ENCODE results near the gene TRPV6. TPM values are rescaled to one million over a fixed set of nuclear protein-coding genes. Genes with fewer than 3 reads are reported as not detected.

TRPV6 gene
- total and polyA plus RNA-seq, 2 of the 4 experiments (the other 2 are of a cell fraction): 0.03 TPM; not detected in 1

DNA sequence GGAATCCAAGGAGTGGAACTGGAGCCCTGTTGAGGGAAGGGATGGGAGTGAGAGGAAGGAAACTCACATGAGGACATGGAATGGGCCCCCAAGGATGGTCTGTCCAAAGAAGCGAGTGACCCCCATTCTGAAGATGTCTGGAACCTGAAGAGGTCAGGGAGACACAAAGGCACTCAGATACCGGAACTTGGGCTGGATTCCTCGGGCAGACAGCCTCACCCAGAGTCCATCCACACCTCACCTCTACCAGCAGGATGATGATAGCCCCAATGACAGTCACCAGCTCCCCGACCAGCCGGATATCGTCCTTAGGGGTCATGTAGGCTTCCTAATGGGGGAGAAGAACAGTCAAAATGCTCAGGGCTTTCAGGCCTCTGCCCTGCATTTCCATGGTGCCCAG, 10.7 kb downstream of the TRPV6 start:
- BruUV-seq (replicated peaks): no TSS peak
- WGBS, 2 experiments (ENCODE audit: extremely low coverage in 2 of 2, insufficient read length in 1 of 2): 100% methylated on average over 1 of the region's 6 CpGs; no CpG with 5 or more reads in 1 of the 2 experiments
- intact Hi-C loops (cut with micrococcal nuclease): no loop called here

More for the DNA sequence above, 10.7 kb downstream of the TRPV6 start:
- H3K23ac ChIP-seq (ENCODE audit: low read depth, low read length): no peak overlapping the region
- H3K4ac ChIP-seq (ENCODE audit: low read depth, low read length): no peak overlapping the region
- H3K9me1 ChIP-seq (ENCODE audit: insufficient read depth, low read length): no peaks in the 10 kb centered on the region
- H2BK120ac ChIP-seq (ENCODE audit: low read depth, low read length): no peak overlapping the region
- no peak overlapping the region for H3K4me3 ChIP-seq (ENCODE audit: insufficient read depth, low read depth, low read length)
- ATAC-seq (ENCODE audit: low read depth) (no peak), DNase-seq (no peak)
- ChIA-PET POLR2A (ENCODE audit: unreplicated experiment) (no interaction called here), CTCF (no interaction called here)
- dilution Hi-C loops (cut with HindIII; ENCODE audit: low sequenced_read_pairs, unreplicated experiment) (no loop called here), in situ Hi-C loops (cut with MboI; ENCODE audit: low sequenced_read_pairs) (no loop called here)
- H4K8ac ChIP-seq (ENCODE audit: low read depth in 2 of 2, low read length in 2 of 2): no peak overlapping the region
- H2AFZ ChIP-seq (replicated peaks; ENCODE audit: low read length, poor library complexity): no peak overlapping the region
- H3K9ac ChIP-seq (ENCODE audit: low read depth, low read length): no peak overlapping the region
- no peak overlapping the region for H2AK9ac ChIP-seq (replicated peaks; ENCODE audit: low read depth, low read length, poor library complexity)
- H2BK20ac ChIP-seq (ENCODE audit: low read depth, low read length): no peak overlapping the region
- H2BK15ac ChIP-seq (ENCODE audit: low read depth, low read length): no peak overlapping the region
- no peak overlapping the region for H3K56ac ChIP-seq (ENCODE audit: extremely low read depth, insufficient read depth, low read length)
- no peak overlapping the region for H2AK5ac ChIP-seq (ENCODE audit: low read depth, low read length)
- H3K18ac ChIP-seq (ENCODE audit: low read depth, low read length): no peak overlapping the region
- TF ChIP-seq RCOR1 (IDR thresholded peaks at IDR 0.05; ENCODE audit: insufficient replicate concordance, low read length): no peak
- TF ChIP-seq, protein P1, sequence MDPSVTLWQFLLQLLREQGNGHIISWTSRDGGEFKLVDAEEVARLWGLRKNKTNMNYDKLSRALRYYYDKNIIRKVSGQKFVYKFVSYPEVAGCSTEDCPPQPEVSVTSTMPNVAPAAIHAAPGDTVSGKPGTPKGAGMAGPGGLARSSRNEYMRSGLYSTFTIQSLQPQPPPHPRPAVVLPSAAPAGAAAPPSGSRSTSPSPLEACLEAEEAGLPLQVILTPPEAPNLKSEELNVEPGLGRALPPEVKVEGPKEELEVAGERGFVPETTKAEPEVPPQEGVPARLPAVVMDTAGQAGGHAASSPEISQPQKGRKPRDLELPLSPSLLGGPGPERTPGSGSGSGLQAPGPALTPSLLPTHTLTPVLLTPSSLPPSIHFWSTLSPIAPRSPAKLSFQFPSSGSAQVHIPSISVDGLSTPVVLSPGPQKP (IDR thresholded peaks at IDR 0.05; ENCODE audit: borderline replicate concordance, low read depth, low read length): no peak
- no peak for TF ChIP-seq MAFK (IDR thresholded peaks at IDR 0.05; ENCODE audit: low read depth, low read length)
- TF ChIP-seq, protein P2, sequence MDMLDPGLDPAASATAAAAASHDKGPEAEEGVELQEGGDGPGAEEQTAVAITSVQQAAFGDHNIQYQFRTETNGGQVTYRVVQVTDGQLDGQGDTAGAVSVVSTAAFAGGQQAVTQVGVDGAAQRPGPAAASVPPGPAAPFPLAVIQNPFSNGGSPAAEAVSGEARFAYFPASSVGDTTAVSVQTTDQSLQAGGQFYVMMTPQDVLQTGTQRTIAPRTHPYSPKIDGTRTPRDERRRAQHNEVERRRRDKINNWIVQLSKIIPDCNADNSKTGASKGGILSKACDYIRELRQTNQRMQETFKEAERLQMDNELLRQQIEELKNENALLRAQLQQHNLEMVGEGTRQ (IDR thresholded peaks at IDR 0.05; ENCODE audit: low read depth, low read length): no peak
- TF ChIP-seq MXI1 (IDR thresholded peaks at IDR 0.05; ENCODE audit: borderline replicate concordance, low read depth, low read length): no peak
- TF ChIP-seq CEBPB (IDR thresholded peaks at IDR 0.05; ENCODE audit: low read depth, low read length): no peak
- TF ChIP-seq BHLHE40 (IDR thresholded peaks at IDR 0.05; ENCODE audit: low read depth, low read length): no peak
- no peak for TF ChIP-seq FOS (IDR thresholded peaks at IDR 0.05; ENCODE audit: low read depth, low read length)
- no peak for TF ChIP-seq CHD1 (IDR thresholded peaks at IDR 0.05; ENCODE audit: low read depth, low read length)
- no peak for TF ChIP-seq RFX5 (IDR thresholded peaks at IDR 0.05; ENCODE audit: low read depth, low read length)
- TF ChIP-seq RAD21 (IDR thresholded peaks at IDR 0.05; ENCODE audit: low read length): no peak
- no peak for TF ChIP-seq POLR2A (IDR thresholded peaks at IDR 0.05; ENCODE audit: low read depth, low read length)
- no peak for TF ChIP-seq NFE2L2 (IDR thresholded peaks at IDR 0.05; ENCODE audit: low read depth, low read length)
- H3K27ac ChIP-seq (ENCODE audit: insufficient read depth, low read length): no peak overlapping the region
- H3K27me3 ChIP-seq (ENCODE audit: control insufficient read depth, insufficient read depth, low read length): no peaks in the 10 kb centered on the region
- no peak overlapping the region for H4K91ac ChIP-seq (ENCODE audit: insufficient read depth, low read depth, low read length)
- H3K9me3 ChIP-seq (ENCODE audit: control insufficient read depth, insufficient read depth, low read length): no peaks in the 10 kb centered on the region; the same call in 1 of the 2 replicates
- H3K36me3 ChIP-seq (ENCODE audit: control insufficient read depth, insufficient read depth, low read length): no peaks in the 10 kb centered on the region
- H4K5ac ChIP-seq (ENCODE audit: low read depth, low read length): no peak overlapping the region
- H3K4me1 ChIP-seq (ENCODE audit: control insufficient read depth, insufficient read depth, low read length): no peaks in the 10 kb centered on the region
- no peak overlapping the region for H3K14ac ChIP-seq (replicated peaks; ENCODE audit: low read depth, low read length)
- H4K20me1 ChIP-seq (ENCODE audit: insufficient read depth, low read length): no peaks in the 10 kb centered on the region
- no peaks in the 10 kb centered on the region for H3K79me1 ChIP-seq (ENCODE audit: low read depth in 1 of 2, low read length in 2 of 2)
- no peak overlapping the region for H2BK5ac ChIP-seq (ENCODE audit: low read depth, low read length, poor library complexity, severe bottlenecking)
- H3K4me2 ChIP-seq (ENCODE audit: low read depth, low read length): no peak overlapping the region
